Hepatocyte (in vitro differentiated cells): ENCODE measurements around the gene SEPTIN8.

Source experiments
- CTCF ChIP-seq: fragments of 200-600 bp; sonication (generic); IDR thresholded peaks from 2 replicates; pipeline ENCODE4 v1.5.1; 2016; ENCODE audit warnings: antibody characterized with exemption, mild to moderate bottlenecking; ENCODE audit not compliant: poor library complexity
- EZH2phosphoT487 ChIP-seq: fragments of 200-600 bp; sonication (generic); IDR thresholded peaks from one replicate; pipeline ENCODE4 v1.6.1; 2018; ENCODE audit warnings: antibody characterized with exemption, mild to moderate bottlenecking, low read depth, moderate library complexity; ENCODE audit not compliant: unreplicated experiment, severe bottlenecking

GRCh38 chr5:132814503-132815294 is 37.7 kb upstream of the SEPTIN8 start:
- TF ChIP-seq CTCF: no peak
- TF ChIP-seq EZH2phosphoT487: no peak
